Measurements from ENCODE around the gene RIOK2. TPM values are rescaled to one million over a fixed set of nuclear protein-coding genes. Genes with fewer than 3 reads are reported as not detected.

RIOK2 gene
- total and polyA plus RNA-seq, 10 of the 15 experiments (the other 5 are each of a cell fraction or from before 2014, with no cell fraction given), result 23.0 to 69.1 (median 33.3) TPM

GRCh38 chr5:97208714-97209113, 25.7 kb upstream of the RIOK2 start (continued):
- TF ChIP-seq USF2 (IDR thresholded peaks at IDR 0.05; ENCODE audit: borderline replicate concordance, low read depth, low read length) (no peak), EGR1 (IDR thresholded peaks at IDR 0.05; ENCODE audit: borderline replicate concordance in 1 of 2, low read depth in 2 of 2, low read length in 2 of 2) (no peak), SMAD5 (IDR thresholded peaks at IDR 0.05; ENCODE audit: low read depth) (no peak)

GRCh38 chr5:97208184-97208713, 25.2 kb upstream of the RIOK2 start:
- H3K79me2 ChIP-seq (ENCODE audit: control insufficient read depth, insufficient read depth, low read length), result no peaks in the 10 kb centered on the region
- no peaks in the 10 kb centered on the region for H3K9me3 ChIP-seq (replicated peaks; ENCODE audit: control insufficient read depth, insufficient read depth, low read length)
- WGBS (ENCODE audit: insufficient coverage, insufficient replicate concordance, low lambda C conversion rate, missing lambda C conversion rate), result 67% methylated on average over 6 of the region's 6 CpGs
- FAIRE-seq (peak; percentile 7), DNase-seq (ENCODE audit: low read depth, low spot score) (no peak), ATAC-seq (no peak)
- in situ Hi-C loops (cut with MboI) (no loop called here), intact Hi-C loops (cut with micrococcal nuclease; ENCODE audit: unreplicated experiment) (no loop called here)
- POLR2A ChIA-PET, result no interaction called here
- RAD21 ChIA-PET (ENCODE audit: unreplicated experiment), result interaction anchor here (0.6 kb wide), 1 partner anchor 456 kb away, joined by 3 read pairs; no protein-coding TSS in a partner anchor
- CTCF ChIA-PET, result no interaction called here
- SMC1A ChIA-PET (ENCODE audit: uncharacterized antibody, unreplicated experiment), result interaction anchor here (1.2 to 2.2 kb wide), 2 partner anchors 16 to 47 kb away, joined by 3 to 7 read pairs; no protein-coding TSS in a partner anchor
- H3K27me3 ChIP-seq (replicated peaks in 1 of 2; ENCODE audit: control insufficient read depth in 2 of 2, insufficient read depth in 2 of 2, low read length in 1 of 2), result no peaks in the 10 kb centered on the region
- no peak overlapping the region for H3K4me2 ChIP-seq (ENCODE audit: control insufficient read depth, insufficient read depth)
- no peaks in the 10 kb centered on the region for H3K4me1 ChIP-seq (ENCODE audit: control insufficient read depth, insufficient read depth, low read length)
- no peak overlapping the region for H2AFZ ChIP-seq (ENCODE audit: control insufficient read depth, low read depth, low read length)
- no peak overlapping the region for H3K27ac ChIP-seq (ENCODE audit: control insufficient read depth, insufficient read depth)
- no peaks in the 10 kb centered on the region for H4K20me1 ChIP-seq (ENCODE audit: control insufficient read depth, insufficient read depth)
- H3K4me3 ChIP-seq, result no peak overlapping the region
- H3K36me3 ChIP-seq (ENCODE audit: control insufficient read depth in 2 of 2, insufficient read depth in 2 of 2, low read length in 1 of 2), result no peaks in the 10 kb centered on the region
- BruUV-seq (replicated peaks), result no TSS peak
- H3K9ac ChIP-seq (ENCODE audit: control insufficient read depth, insufficient read depth, low read length), result no peak overlapping the region
- TF ChIP-seq NR2F1 (conservative IDR thresholded peaks at IDR 0.05), result no peak
- TF ChIP-seq TCF12 (IDR thresholded peaks at IDR 0.05; ENCODE audit: low read depth, low read length), result no peak
- no peak for TF ChIP-seq HDAC6 (IDR thresholded peaks at IDR 0.05; ENCODE audit: unreplicated experiment)
- TF ChIP-seq FOXM1 (IDR thresholded peaks at IDR 0.05; ENCODE audit: low read depth, low read length), result no peak
- no peak for TF ChIP-seq YY1 (IDR thresholded peaks at IDR 0.05; ENCODE audit: low read depth, low read length)
- no peak for TF ChIP-seq BMI1 (IDR thresholded peaks at IDR 0.05; ENCODE audit: borderline replicate concordance)
- no peak for TF ChIP-seq CHD2 (IDR thresholded peaks at IDR 0.05; ENCODE audit: borderline replicate concordance, low read depth, low read length)
- TF ChIP-seq, protein P1, sequence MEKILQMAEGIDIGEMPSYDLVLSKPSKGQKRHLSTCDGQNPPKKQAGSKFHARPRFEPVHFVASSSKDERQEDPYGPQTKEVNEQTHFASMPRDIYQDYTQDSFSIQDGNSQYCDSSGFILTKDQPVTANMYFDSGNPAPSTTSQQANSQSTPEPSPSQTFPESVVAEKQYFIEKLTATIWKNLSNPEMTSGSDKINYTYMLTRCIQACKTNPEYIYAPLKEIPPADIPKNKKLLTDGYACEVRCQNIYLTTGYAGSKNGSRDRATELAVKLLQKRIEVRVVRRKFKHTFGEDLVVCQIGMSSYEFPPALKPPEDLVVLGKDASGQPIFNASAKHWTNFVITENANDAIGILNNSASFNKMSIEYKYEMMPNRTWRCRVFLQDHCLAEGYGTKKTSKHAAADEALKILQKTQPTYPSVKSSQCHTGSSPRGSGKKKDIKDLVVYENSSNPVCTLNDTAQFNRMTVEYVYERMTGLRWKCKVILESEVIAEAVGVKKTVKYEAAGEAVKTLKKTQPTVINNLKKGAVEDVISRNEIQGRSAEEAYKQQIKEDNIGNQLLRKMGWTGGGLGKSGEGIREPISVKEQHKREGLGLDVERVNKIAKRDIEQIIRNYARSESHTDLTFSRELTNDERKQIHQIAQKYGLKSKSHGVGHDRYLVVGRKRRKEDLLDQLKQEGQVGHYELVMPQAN (conservative IDR thresholded peaks at IDR 0.05), result no peak
- TF ChIP-seq, protein P2, sequence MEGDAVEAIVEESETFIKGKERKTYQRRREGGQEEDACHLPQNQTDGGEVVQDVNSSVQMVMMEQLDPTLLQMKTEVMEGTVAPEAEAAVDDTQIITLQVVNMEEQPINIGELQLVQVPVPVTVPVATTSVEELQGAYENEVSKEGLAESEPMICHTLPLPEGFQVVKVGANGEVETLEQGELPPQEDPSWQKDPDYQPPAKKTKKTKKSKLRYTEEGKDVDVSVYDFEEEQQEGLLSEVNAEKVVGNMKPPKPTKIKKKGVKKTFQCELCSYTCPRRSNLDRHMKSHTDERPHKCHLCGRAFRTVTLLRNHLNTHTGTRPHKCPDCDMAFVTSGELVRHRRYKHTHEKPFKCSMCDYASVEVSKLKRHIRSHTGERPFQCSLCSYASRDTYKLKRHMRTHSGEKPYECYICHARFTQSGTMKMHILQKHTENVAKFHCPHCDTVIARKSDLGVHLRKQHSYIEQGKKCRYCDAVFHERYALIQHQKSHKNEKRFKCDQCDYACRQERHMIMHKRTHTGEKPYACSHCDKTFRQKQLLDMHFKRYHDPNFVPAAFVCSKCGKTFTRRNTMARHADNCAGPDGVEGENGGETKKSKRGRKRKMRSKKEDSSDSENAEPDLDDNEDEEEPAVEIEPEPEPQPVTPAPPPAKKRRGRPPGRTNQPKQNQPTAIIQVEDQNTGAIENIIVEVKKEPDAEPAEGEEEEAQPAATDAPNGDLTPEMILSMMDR (IDR thresholded peaks at IDR 0.05 in 2 of 3, conservative IDR thresholded peaks at IDR 0.05 in 1 of 3; ENCODE audit: control insufficient read depth in 2 of 3, extremely low read depth in 1 of 3, insufficient read depth in 1 of 3, low read depth in 3 of 3, low read length in 3 of 3), result no peak
- no peak for TF ChIP-seq JUNB (IDR thresholded peaks at IDR 0.05)
- no peak for TF ChIP-seq BCL3 (IDR thresholded peaks at IDR 0.05; ENCODE audit: borderline replicate concordance, insufficient read depth, low read depth, low read length, poor library complexity, severe bottlenecking)
- TF ChIP-seq LARP7 (IDR thresholded peaks at IDR 0.05), result no peak

Measured in GM12878 (cell line).